A549 (cell line): ENCODE measurements around the gene NOP53. TPM values are rescaled to one million over a fixed set of nuclear protein-coding genes. Genes with fewer than 3 reads are reported as not detected.
"Not testable (repeated sequence)": the region's sequence is repeated elsewhere in the genome, so short reads cannot be mapped to it uniquely, and the experiment has no call there.

Experiments
- ATAC-seq, 2 experiments: fragments of 200-7000 bp in 1 of 2; fragments of >200 bp in 1 of 2; cut with Nextera tagmentation in 1 of 2; cut with Tn5 transposase in 1 of 2; 3 replicates each; pipeline versions ENCODE4 v1.8.0 to v1.9.1; 2018 to 2020; ENCODE audit warnings: mild to moderate bottlenecking in 1 of 2, moderate library complexity in 1 of 2
- CTCF ChIA-PET: fragments of 300-600 bp; sonication (Branson Sonifier 250); formaldehyde crosslinking; extraction: SDS; loops from one replicate; lab custom pipeline; 2021; ENCODE audit warnings: antibody characterized with exemption, inconsistent platforms; lab: Yijun Ruan, JAX
- POLR2A ChIA-PET: fragments of 350-600 bp; formaldehyde crosslinking; extraction: SDS; loops from one replicate; lab custom pipeline; 2021; ENCODE audit warnings: antibody characterized with exemption, inconsistent platforms; lab: Yijun Ruan, JAX
- DNase-seq, 2 experiments: peaks; one replicate each; pipeline versions ENCODE4 v3.0.0 to v3.0.0-alpha.2; 2011 to 2016; ENCODE audit warnings: low read depth in 1 of 2, low spot score in 1 of 2
- FAIRE-seq: peaks from 2 replicates; lab custom pipeline; 2011; peaks lifted over from hg19 to GRCh38; lab: Jason Lieb, UNC
- H3K27ac ChIP-seq, 2 experiments: fragments of >200 bp; sonication (Bioruptor Twin); formaldehyde crosslinking; 3 replicates each; pipeline ENCODE4 v1.5.1; 2016 to 2017
- H3K4me1 ChIP-seq: fragments of >200 bp; sonication (Bioruptor Twin); formaldehyde crosslinking; 3 replicates; pipeline ENCODE4 v1.6.1; 2016
- H3K4me2 ChIP-seq: fragments of >200 bp; sonication (Bioruptor Twin); formaldehyde crosslinking; 3 replicates; pipeline ENCODE4 v1.6.1; 2016
- H3K4me3 ChIP-seq: fragments of >200 bp; sonication (Bioruptor Twin); formaldehyde crosslinking; 3 replicates; pipeline ENCODE4 v1.5.1; 2016
- H3K9me3 ChIP-seq: fragments of >200 bp; sonication (Bioruptor Twin); formaldehyde crosslinking; 3 replicates; pipeline ENCODE4 v1.6.1; 2016
- CBX8 ChIP-seq: fragments of 200-600 bp; sonication (generic); IDR thresholded peaks from 2 replicates; pipeline ENCODE4 v1.6.1; 2016
- CEBPB ChIP-seq, 2 experiments: fragments of >200 bp in 1 of 2; sonication (Bioruptor Twin) in 1 of 2; formaldehyde crosslinking in 1 of 2; IDR thresholded peaks; 2 replicates each; pipeline ENCODE4 v1.6.1; 2012 to 2016
- CHD2 ChIP-seq: fragments of 150-350 bp; IDR thresholded peaks from 2 replicates; pipeline ENCODE4 v1.6.1; 2014; ENCODE audit warnings: low read length; ENCODE audit not compliant: partially characterized antibody
- EHF ChIP-seq: fragments of 250-450 bp; sonication (Bioruptor Pico); IDR thresholded peaks from 2 replicates; pipeline ENCODE4 v1.5.0; 2020; ENCODE audit warnings: mild to moderate bottlenecking
- EP300 ChIP-seq, 2 experiments: fragments of >200 bp; sonication (Bioruptor Twin); formaldehyde crosslinking; IDR thresholded peaks; 2 replicates in 1 of 2; 3 replicates in 1 of 2; pipeline ENCODE4 v1.6.1; 2016 to 2017
- HDAC2 ChIP-seq: fragments of 200-600 bp; sonication (generic); IDR thresholded peaks from 2 replicates; pipeline ENCODE4 v1.6.1; 2016
- KDM1A ChIP-seq: fragments of 200-600 bp; sonication (generic); IDR thresholded peaks from 2 replicates; pipeline ENCODE4 v1.6.1; 2016; ENCODE audit warnings: low read depth, mild to moderate bottlenecking
- KDM5A ChIP-seq: fragments of 200-600 bp; sonication (generic); IDR thresholded peaks from 2 replicates; pipeline ENCODE4 v1.6.1; 2016; ENCODE audit warnings: antibody characterized with exemption, mild to moderate bottlenecking
- POLR2A ChIP-seq: IDR thresholded peaks from 2 replicates; pipeline ENCODE4 v1.6.1; 2012; ENCODE audit warnings: mild to moderate bottlenecking, low read length
- RCOR1 ChIP-seq: fragments of 150-350 bp; IDR thresholded peaks from 2 replicates; pipeline ENCODE4 v1.6.1; 2014; ENCODE audit warnings: antibody characterized with exemption, low read length, low read depth
- SREBF2 ChIP-seq: fragments of 450-650 bp; IDR thresholded peaks from 2 replicates; pipeline ENCODE4 v1.6.1; 2014; ENCODE audit warnings: mild to moderate bottlenecking, moderate library complexity
- WGBS: methylation state at CpG from one replicate; pipeline ENCODE4 v1.1.6; 2017; ENCODE audit errors: missing lambda C conversion rate; 5-methylcytosine and 5-hydroxymethylcytosine counted together
- polyA plus RNA-seq, 4 experiments: library from polyadenylated mRNA; depleted of rRNA in 3 of 4; stranded (reverse); fragments of >200 nt; fragmentation: RNase III in 1 of 4; extraction: RNeasy Plus Mini Kit Qiagen cat#74134 plus additional on column Dnase treatment in 1 of 4; gene quantifications; 2 replicates in 3 of 4; 3 replicates in 1 of 4; pipeline ENCODE4 v1.2.3, GENCODE V29; 2011 to 2017
- TF ChIP-seq, protein P1 (sequence below): fragments of 450-650 bp; IDR thresholded peaks from 2 replicates; pipeline ENCODE4 v1.6.1; 2014; ENCODE audit warnings: antibody characterized with exemption
- TF ChIP-seq, protein P2 (sequence below): IDR thresholded peaks from 2 replicates; pipeline ENCODE4 v1.6.1; 2012

Gene NOP53
- polyA plus RNA-seq, 2 of the 4 experiments (the other 2 are of a cell fraction): 135 to 182 TPM

DNA sequence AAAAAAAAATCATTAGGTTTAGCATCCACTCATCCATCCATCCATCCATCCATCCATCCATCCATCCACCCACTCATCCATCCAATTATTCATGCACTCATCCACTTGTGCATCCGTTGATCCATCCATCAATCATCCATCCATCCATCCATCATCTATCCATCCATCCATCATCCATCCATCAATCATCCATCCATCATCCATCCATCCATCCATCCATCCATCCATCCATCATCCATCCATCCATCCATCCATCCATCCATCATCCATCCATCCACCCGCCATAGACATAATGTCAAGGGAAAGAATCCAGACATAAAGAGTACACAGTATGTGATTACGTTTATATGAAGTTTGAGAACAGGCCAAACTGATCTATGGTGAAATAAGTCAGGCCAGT, 24.2 kb downstream of the NOP53 start:
- Histone ChIP-seq H3K4me1 (no peaks in the 10 kb centered on the region), H3K27ac (no peak overlapping the region)
- ATAC-seq (no peak), FAIRE-seq (no peak)
- POLR2A ChIA-PET: no interaction called here
- CTCF ChIA-PET: no interaction called here
- TF ChIP-seq POLR2A (no peak), SREBF2 (no peak), HDAC2 (no peak)
- TF ChIP-seq, all 56 proteins: peak for 0
- Histone ChIP-seq H3K4me2 (no peak overlapping the region), H3K9me3 (no peaks in the 10 kb centered on the region), H3K4me3 (no peak overlapping the region)
- 76% methylated on average over 3 of the region's 3 CpGs for WGBS
- no peak for DNase-seq

DNA sequence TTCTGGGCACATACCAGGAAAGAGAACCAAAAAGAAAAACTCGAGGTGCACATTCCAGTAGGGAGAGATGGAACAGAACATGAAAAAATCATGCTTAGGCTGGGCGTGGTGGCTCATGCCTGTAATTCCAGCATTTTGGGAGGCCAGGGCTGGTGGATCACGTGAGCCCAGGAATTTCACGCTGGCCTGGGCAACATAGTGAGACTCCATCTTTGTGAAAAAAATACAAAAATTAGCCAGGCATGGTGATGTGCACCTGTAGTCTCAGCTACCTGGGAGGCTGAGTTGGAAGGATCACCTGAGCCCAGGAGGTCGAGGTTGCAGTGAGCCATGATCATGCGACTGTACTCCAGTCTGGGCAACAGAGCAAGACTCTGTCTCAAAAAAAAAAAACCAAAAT, 25.9 kb downstream of the NOP53 start:
- WGBS: 62% methylated on average over 6 of the region's 6 CpGs
- H3K27ac ChIP-seq, H3K4me3 ChIP-seq, H3K4me1 ChIP-seq, POLR2A ChIA-PET, FAIRE-seq, DNase-seq, H3K4me2 ChIP-seq, H3K9me3 ChIP-seq, ATAC-seq: not testable (repeated sequence)
- CTCF ChIA-PET: interaction anchor here (0.7 to 1.1 kb wide), 2 partner anchors 25 to 92 kb away, joined by 3 read pairs; no protein-coding TSS in a partner anchor

DNA sequence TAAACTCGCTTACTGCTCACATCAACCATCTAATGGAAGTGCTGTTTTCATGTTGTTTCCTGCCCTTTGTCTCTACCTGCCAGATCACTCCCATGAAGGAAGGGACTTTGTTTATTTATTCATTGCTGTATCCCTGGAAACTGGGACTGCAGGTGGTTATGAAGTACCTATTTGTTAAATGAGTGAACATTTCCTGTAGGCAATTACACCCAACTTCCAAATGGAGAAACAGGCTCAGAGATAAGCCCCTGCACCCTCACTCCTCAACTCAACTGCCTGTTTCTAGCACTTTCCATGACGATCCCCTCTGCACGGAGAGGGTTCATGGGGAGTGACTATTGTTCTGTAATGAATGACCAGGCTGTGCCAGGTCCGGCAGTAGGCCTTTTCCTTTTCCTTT, 31.2 kb downstream of the NOP53 start:
- FAIRE-seq: peak; percentile 13
- no peak for ATAC-seq
- WGBS: 83% methylated on average over 4 of the region's 4 CpGs
- Histone ChIP-seq H3K27ac (no peak overlapping the region), H3K4me1 (peaks cover 16% of the 10 kb centered on the region), H3K4me3 (no peak overlapping the region), H3K4me2 (no peak overlapping the region), H3K9me3 (no peaks in the 10 kb centered on the region)
- POLR2A ChIA-PET: no interaction called here
- peak in 1 of 2 experiments; percentile 61 for DNase-seq
- TF ChIP-seq, protein P1, sequence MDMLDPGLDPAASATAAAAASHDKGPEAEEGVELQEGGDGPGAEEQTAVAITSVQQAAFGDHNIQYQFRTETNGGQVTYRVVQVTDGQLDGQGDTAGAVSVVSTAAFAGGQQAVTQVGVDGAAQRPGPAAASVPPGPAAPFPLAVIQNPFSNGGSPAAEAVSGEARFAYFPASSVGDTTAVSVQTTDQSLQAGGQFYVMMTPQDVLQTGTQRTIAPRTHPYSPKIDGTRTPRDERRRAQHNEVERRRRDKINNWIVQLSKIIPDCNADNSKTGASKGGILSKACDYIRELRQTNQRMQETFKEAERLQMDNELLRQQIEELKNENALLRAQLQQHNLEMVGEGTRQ: no peak
- TF ChIP-seq EHF (CRISPR knock-in tag): no peak
- no peak for TF ChIP-seq EP300 (IDR thresholded peaks at IDR 0.05)
- TF ChIP-seq RCOR1: no peak
- no peak for TF ChIP-seq CBX8
- TF ChIP-seq POLR2A: no peak
- TF ChIP-seq SREBF2: no peak
- TF ChIP-seq CEBPB (IDR thresholded peaks at IDR 0.05): no peak
- TF ChIP-seq, protein P2, sequence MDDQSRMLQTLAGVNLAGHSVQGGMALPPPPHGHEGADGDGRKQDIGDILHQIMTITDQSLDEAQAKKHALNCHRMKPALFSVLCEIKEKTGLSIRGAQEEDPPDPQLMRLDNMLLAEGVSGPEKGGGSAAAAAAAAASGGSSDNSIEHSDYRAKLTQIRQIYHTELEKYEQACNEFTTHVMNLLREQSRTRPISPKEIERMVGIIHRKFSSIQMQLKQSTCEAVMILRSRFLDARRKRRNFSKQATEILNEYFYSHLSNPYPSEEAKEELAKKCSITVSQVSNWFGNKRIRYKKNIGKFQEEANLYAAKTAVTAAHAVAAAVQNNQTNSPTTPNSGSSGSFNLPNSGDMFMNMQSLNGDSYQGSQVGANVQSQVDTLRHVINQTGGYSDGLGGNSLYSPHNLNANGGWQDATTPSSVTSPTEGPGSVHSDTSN: no peak
- no peak for TF ChIP-seq CHD2
- TF ChIP-seq KDM5A: no peak
- CTCF ChIA-PET: interaction anchor here (1.1 to 4.8 kb wide), 6 partner anchors 10 to 87 kb away, joined by 3 to 26 read pairs (median 9); partner anchors contain the start of gene EHD2

DNA sequence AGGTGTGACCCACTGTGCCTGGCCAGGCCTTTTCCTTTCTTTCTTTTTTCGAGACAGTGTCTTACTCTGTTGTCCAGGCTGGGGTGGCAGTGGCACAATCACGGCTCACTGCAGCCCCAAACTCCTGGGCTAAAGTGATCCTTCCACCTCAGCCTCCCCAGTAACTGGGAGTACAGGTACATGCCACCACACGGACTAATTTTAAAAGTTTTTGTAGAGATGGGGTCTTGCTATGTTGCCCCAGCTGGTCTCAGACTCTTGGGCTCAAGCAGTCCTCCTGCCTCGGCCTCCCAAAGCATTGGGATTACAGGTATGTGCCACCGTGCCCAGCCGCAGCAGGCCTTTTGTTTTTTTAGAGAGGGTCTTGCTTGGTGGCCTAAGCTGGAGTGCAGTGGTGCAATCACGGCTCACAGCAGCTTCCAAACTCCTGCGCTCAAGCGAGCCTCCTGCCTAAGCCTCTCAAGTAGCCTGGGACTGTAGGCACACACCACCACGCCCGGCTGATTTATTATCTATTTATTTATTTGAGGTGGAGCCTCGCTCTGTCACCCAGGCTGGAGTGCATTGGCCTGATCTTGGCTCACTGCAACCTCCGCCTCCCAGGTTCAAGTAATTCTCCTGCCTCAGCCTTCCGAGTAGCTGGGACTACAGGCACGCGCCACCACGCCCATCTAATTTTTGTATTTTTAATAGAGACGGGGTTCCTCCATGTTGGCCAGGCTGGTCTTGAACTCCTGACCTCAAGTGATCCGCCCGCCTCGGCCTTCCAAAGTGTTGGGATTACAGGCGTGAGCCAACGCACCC, 32.1 kb downstream of the NOP53 start:
- not testable (repeated sequence) for DNase-seq, H3K9me3 ChIP-seq, FAIRE-seq, ATAC-seq
- peak overlapping the region; percentile 79 for H3K4me3 ChIP-seq
- POLR2A ChIA-PET: interaction anchor here (0.6 to 0.7 kb wide), 2 partner anchors 13 to 32 kb away, joined by 3 read pairs; partner anchors contain the start of gene NOP53
- peaks cover 16% of the 10 kb centered on the region for H3K4me1 ChIP-seq
- 0 out of 2 replicates have a peak, but pooled peaks have one; percentile 16 for TF ChIP-seq KDM1A
- CTCF ChIA-PET: interaction anchor here (0.9 to 4.8 kb wide), 5 partner anchors 10 to 349 kb away, joined by 3 to 26 read pairs (median 11); no protein-coding TSS in a partner anchor
- H3K4me2 ChIP-seq: peak overlapping the region; percentile 90
- 65% methylated on average over 23 of the region's 23 CpGs for WGBS
- H3K27ac ChIP-seq: peak overlapping the region; percentile 90 to 94
